ENCODE results near the gene TP53INP2.

DNA sequence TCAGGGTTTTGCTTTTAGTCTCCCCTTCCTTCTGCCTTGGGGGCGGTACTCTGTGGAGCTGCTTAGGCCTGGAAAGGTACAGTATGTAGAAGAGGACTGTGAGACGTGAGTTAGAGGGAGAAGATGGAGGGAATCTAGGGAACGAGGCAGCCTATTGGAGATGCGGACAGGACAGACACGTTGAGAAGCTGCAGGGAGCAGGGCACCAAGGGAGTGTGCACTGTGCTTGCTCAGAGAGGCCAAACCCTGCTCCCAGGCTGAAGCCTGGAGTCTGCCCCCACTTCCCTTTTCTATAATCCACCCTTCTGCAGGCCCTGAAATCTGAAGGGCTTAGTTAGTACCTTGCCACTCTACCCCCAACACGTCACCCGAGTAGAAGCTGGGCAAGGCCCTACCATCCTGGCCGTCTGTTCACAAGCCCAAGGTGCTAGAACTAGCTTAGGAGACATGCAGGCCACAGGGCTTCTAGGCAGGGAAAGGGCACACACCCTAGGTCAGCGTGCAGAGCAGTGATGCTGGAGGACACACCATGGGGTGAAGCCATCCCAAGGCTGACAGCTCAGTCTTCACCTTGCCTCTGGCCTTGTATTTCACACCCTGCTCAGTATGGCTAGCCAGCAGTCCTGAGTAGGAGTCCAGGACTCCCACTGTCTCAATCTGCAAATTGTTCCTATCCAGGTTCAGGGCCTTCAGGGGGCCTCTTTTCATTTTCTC, 6.9 kb downstream of the TP53INP2 start:
- TF ChIP-seq, protein P1, sequence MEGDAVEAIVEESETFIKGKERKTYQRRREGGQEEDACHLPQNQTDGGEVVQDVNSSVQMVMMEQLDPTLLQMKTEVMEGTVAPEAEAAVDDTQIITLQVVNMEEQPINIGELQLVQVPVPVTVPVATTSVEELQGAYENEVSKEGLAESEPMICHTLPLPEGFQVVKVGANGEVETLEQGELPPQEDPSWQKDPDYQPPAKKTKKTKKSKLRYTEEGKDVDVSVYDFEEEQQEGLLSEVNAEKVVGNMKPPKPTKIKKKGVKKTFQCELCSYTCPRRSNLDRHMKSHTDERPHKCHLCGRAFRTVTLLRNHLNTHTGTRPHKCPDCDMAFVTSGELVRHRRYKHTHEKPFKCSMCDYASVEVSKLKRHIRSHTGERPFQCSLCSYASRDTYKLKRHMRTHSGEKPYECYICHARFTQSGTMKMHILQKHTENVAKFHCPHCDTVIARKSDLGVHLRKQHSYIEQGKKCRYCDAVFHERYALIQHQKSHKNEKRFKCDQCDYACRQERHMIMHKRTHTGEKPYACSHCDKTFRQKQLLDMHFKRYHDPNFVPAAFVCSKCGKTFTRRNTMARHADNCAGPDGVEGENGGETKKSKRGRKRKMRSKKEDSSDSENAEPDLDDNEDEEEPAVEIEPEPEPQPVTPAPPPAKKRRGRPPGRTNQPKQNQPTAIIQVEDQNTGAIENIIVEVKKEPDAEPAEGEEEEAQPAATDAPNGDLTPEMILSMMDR (tag by site-specific recombination; IDR thresholded peaks at IDR 0.05): no peak
- TF ChIP-seq KLF1 (tag by site-specific recombination; IDR thresholded peaks at IDR 0.05) (no peak), ZNF76 (tag by site-specific recombination; IDR thresholded peaks at IDR 0.05; ENCODE audit: borderline replicate concordance, low read depth) (no peak), ZNF292 (tag by site-specific recombination; IDR thresholded peaks at IDR 0.05; ENCODE audit: borderline replicate concordance, low read depth) (no peak), IKZF3 (tag by site-specific recombination; IDR thresholded peaks at IDR 0.05) (no peak), ZNF274 (IDR thresholded peaks at IDR 0.05; ENCODE audit: low read length) (no peak), ZNF274 (tag by site-specific recombination; IDR thresholded peaks at IDR 0.05; ENCODE audit: borderline replicate concordance) (no peak), REST (tag by site-specific recombination; IDR thresholded peaks at IDR 0.05) (no peak)
- TF ChIP-seq, protein P2, sequence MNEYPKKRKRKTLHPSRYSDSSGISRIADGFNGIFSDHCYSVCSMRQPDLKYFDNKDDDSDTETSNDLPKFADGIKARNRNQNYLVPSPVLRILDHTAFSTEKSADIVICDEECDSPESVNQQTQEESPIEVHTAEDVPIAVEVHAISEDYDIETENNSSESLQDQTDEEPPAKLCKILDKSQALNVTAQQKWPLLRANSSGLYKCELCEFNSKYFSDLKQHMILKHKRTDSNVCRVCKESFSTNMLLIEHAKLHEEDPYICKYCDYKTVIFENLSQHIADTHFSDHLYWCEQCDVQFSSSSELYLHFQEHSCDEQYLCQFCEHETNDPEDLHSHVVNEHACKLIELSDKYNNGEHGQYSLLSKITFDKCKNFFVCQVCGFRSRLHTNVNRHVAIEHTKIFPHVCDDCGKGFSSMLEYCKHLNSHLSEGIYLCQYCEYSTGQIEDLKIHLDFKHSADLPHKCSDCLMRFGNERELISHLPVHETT (tag by site-specific recombination; IDR thresholded peaks at IDR 0.05): no peak
- TF ChIP-seq, protein P3, sequence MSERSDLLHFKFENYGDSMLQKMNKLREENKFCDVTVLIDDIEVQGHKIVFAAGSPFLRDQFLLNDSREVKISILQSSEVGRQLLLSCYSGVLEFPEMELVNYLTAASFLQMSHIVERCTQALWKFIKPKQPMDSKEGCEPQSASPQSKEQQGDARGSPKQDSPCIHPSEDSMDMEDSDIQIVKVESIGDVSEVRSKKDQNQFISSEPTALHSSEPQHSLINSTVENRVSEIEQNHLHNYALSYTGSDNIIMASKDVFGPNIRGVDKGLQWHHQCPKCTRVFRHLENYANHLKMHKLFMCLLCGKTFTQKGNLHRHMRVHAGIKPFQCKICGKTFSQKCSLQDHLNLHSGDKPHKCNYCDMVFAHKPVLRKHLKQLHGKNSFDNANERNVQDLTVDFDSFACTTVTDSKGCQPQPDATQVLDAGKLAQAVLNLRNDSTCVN (tag by site-specific recombination; optimal IDR thresholded peaks at IDR 0.05): no peak
- TF ChIP-seq, protein P4, sequence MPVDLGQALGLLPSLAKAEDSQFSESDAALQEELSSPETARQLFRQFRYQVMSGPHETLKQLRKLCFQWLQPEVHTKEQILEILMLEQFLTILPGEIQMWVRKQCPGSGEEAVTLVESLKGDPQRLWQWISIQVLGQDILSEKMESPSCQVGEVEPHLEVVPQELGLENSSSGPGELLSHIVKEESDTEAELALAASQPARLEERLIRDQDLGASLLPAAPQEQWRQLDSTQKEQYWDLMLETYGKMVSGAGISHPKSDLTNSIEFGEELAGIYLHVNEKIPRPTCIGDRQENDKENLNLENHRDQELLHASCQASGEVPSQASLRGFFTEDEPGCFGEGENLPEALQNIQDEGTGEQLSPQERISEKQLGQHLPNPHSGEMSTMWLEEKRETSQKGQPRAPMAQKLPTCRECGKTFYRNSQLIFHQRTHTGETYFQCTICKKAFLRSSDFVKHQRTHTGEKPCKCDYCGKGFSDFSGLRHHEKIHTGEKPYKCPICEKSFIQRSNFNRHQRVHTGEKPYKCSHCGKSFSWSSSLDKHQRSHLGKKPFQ (tag by site-specific recombination; IDR thresholded peaks at IDR 0.05): no peak

All from HEK293 (cell line).